Cardiac fibroblast (primary cell): ENCODE results near the gene B4GALT5.

Experiments used
- DNase-seq, 2 donors: peaks; one replicate each; pipeline versions ENCODE4 v3.0.0 to v3.0.0-alpha.2; 2010; ENCODE audit warnings: low read depth in 2 of 2
- H3K4me3 ChIP-seq, 2 donors: replicated peaks in 1 of 2; 1 replicate in 1 of 2; 2 replicates in 1 of 2; pipeline ENCODE4 v1.5.1; 2011; ENCODE audit warnings: low read depth in 2 of 2, low read length in 2 of 2, mild to moderate bottlenecking in 2 of 2, moderate library complexity in 1 of 2
- CTCF ChIP-seq: IDR thresholded peaks from one replicate; pipeline ENCODE4 v1.5.1; 2011; ENCODE audit warnings: low read depth, mild to moderate bottlenecking, low read length, inconsistent platforms

The B4GALT5 gene

GRCh38 chr20:49681850-49682216 lies 31.8 kb downstream of the B4GALT5 start:
- TF ChIP-seq CTCF: no peak
- no peak overlapping the region for H3K4me3 ChIP-seq
- no peak for DNase-seq

- TF ChIP-seq CTCF: no peak
- no peak for DNase-seq
- H3K4me3 ChIP-seq: no peak overlapping the region
These were observed 33.2 kb downstream of the B4GALT5 start for GRCh38 chr20:49680484-49680883.

GRCh38 chr20:49679634-49680033 lies 34.0 kb downstream of the B4GALT5 start:
- no peak for TF ChIP-seq CTCF
- no peak for DNase-seq
- H3K4me3 ChIP-seq: no peak overlapping the region

- TF ChIP-seq CTCF: no peak
- H3K4me3 ChIP-seq: no peak overlapping the region
- DNase-seq: no peak
These were observed 35.6 kb downstream of the B4GALT5 start for GRCh38 chr20:49677777-49678758.

GRCh38 chr20:49676581-49677291 lies 36.9 kb downstream of the B4GALT5 start:
- no peak overlapping the region for H3K4me3 ChIP-seq
- peak in 1 of 2 donors; percentile 66 for DNase-seq
- no peak for TF ChIP-seq CTCF

- peak in 1 of 2 donors; percentile 38 for DNase-seq
- H3K4me3 ChIP-seq: no peak overlapping the region
- no peak for TF ChIP-seq CTCF
These were observed 38.1 kb downstream of the B4GALT5 start for GRCh38 chr20:49675368-49676151.
